Esophagus mucosa (tissue), 1 donor: ENCODE data around the gene RHBDD1. TPM values are rescaled to one million over a fixed set of nuclear protein-coding genes. Genes with fewer than 3 reads are reported as not detected.
"Not testable (repeated sequence)": the region's sequence is repeated elsewhere in the genome, so short reads cannot be mapped to it uniquely, and the experiment has no call there.

ENCODE experiments used
- ATAC-seq: fragments of 200-7000 bp; cut with Tn5 transposase; one replicate; pipeline ENCODE4 v1.9.1; 2020
- total RNA-seq: library from RNA; stranded (reverse); gene quantifications from one replicate; pipeline ENCODE4 v1.2.4, GENCODE V29; 2023
- donor health status: DM: yes; HTN: yes; CAD: no.

RHBDD1 gene
- total RNA-seq, 1 donor from 2014 or later: 26.6 TPM

GRCh38 chr2:226799976-226800940 lies 35.6 kb upstream of the RHBDD1 start:
- ATAC-seq: no peak

GRCh38 chr2:226800941-226801784 lies 34.7 kb upstream of the RHBDD1 start:
- peak; percentile 50 for ATAC-seq

- ATAC-seq: peak; percentile 28
Measured at GRCh38 chr2:226802573-226802972, 33.3 kb upstream of the RHBDD1 start.

GRCh38 chr2:226803410-226803809 lies 32.4 kb upstream of the RHBDD1 start:
- ATAC-seq: no peak

GRCh38 chr2:226813148-226813701 lies 22.6 kb upstream of the RHBDD1 start:
- no peak for ATAC-seq

- no peak for ATAC-seq
Measured at GRCh38 chr2:226818930-226819329, 16.9 kb upstream of the RHBDD1 start.

- ATAC-seq: no peak
Measured at GRCh38 chr2:226825056-226825455, 10.8 kb upstream of the RHBDD1 start.

GRCh38 chr2:226828191-226828590 lies 7.7 kb upstream of the RHBDD1 start:
- ATAC-seq: no peak

GRCh38 chr2:226829721-226830631 lies 5.9 kb upstream of the RHBDD1 start:
- ATAC-seq: no peak

- ATAC-seq: no peak
Measured at GRCh38 chr2:226831266-226831665, 4.6 kb upstream of the RHBDD1 start.

- ATAC-seq: no peak
Measured at GRCh38 chr2:226832061-226832460, 3.8 kb upstream of the RHBDD1 start.

- not testable (repeated sequence) for ATAC-seq
Measured at GRCh38 chr2:226834880-226835279, 974 bp upstream of the RHBDD1 start.

- peak; percentile 16 for ATAC-seq
Measured at GRCh38 chr2:226835420-226835795, 446 bp upstream of the RHBDD1 start.

GRCh38 chr2:226836548-226836885 lies 663 bp downstream of the RHBDD1 start:
- peak; percentile 8 for ATAC-seq

- ATAC-seq: no peak
Measured at GRCh38 chr2:226837334-226837733, 1.5 kb downstream of the RHBDD1 start.

- ATAC-seq: no peak
Measured at GRCh38 chr2:226837787-226838603, 2.1 kb downstream of the RHBDD1 start.

- no peak for ATAC-seq
Measured at GRCh38 chr2:226838722-226839121, 2.9 kb downstream of the RHBDD1 start.

GRCh38 chr2:226839161-226839560 lies 3.3 kb downstream of the RHBDD1 start:
- no peak for ATAC-seq

- no peak for ATAC-seq
Measured at GRCh38 chr2:226839951-226840350, 4.1 kb downstream of the RHBDD1 start.

- not testable (repeated sequence) for ATAC-seq
Measured at GRCh38 chr2:226843001-226843400, 7.1 kb downstream of the RHBDD1 start.
